ENCODE measurements around the gene CRACR2B.

GRCh38 chr11:821512-822371, 6.0 kb upstream of the CRACR2B start:
- TF ChIP-seq, protein P1, sequence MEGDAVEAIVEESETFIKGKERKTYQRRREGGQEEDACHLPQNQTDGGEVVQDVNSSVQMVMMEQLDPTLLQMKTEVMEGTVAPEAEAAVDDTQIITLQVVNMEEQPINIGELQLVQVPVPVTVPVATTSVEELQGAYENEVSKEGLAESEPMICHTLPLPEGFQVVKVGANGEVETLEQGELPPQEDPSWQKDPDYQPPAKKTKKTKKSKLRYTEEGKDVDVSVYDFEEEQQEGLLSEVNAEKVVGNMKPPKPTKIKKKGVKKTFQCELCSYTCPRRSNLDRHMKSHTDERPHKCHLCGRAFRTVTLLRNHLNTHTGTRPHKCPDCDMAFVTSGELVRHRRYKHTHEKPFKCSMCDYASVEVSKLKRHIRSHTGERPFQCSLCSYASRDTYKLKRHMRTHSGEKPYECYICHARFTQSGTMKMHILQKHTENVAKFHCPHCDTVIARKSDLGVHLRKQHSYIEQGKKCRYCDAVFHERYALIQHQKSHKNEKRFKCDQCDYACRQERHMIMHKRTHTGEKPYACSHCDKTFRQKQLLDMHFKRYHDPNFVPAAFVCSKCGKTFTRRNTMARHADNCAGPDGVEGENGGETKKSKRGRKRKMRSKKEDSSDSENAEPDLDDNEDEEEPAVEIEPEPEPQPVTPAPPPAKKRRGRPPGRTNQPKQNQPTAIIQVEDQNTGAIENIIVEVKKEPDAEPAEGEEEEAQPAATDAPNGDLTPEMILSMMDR (IDR thresholded peaks at IDR 0.05): no peak
- TF ChIP-seq POLR2A (IDR thresholded peaks at IDR 0.05): no peak
